Trophoblast cell (in vitro differentiated cells and primary cell): ENCODE data around the gene ITGA8.

Source experiments
- DNase-seq, 2 donors: peaks; one replicate each; pipeline ENCODE4 v3.0.0-alpha.2; 2016
- H2AFZ ChIP-seq: 2 replicates; pipeline ENCODE4 v1.6.1; 2013; ENCODE audit warnings: low read length, moderate library complexity, mild to moderate bottlenecking; ENCODE audit not compliant: insufficient read depth, poor library complexity
- H2AK5ac ChIP-seq: 2 replicates; pipeline ENCODE4 v1.6.1; 2013; ENCODE audit warnings: mild to moderate bottlenecking, low read length
- H2BK120ac ChIP-seq: 2 replicates; pipeline ENCODE4 v1.6.1; 2013; ENCODE audit warnings: low read length, mild to moderate bottlenecking, moderate library complexity; ENCODE audit not compliant: insufficient read depth, poor library complexity
- H2BK12ac ChIP-seq: 2 replicates; pipeline ENCODE4 v1.6.1; 2013; ENCODE audit warnings: mild to moderate bottlenecking, low read length, moderate library complexity
- H2BK5ac ChIP-seq: 2 replicates; pipeline ENCODE4 v1.6.1; 2013; ENCODE audit warnings: low read length, low read depth, moderate library complexity, mild to moderate bottlenecking; ENCODE audit not compliant: poor library complexity
- H3K14ac ChIP-seq: 2 replicates; pipeline ENCODE4 v1.6.1; 2013; ENCODE audit warnings: mild to moderate bottlenecking, low read length
- H3K18ac ChIP-seq: 2 replicates; pipeline ENCODE4 v1.6.1; 2013; ENCODE audit warnings: mild to moderate bottlenecking, low read length
- H3K23ac ChIP-seq: 2 replicates; pipeline ENCODE4 v1.6.1; 2013; ENCODE audit warnings: low read length
- H3K27ac ChIP-seq: 2 replicates; pipeline ENCODE4 v1.5.1; 2013; ENCODE audit warnings: low read depth, mild to moderate bottlenecking, inconsistent platforms, low read length, moderate library complexity
- H3K27me3 ChIP-seq: 2 replicates; pipeline ENCODE4 v1.6.1; 2013; ENCODE audit warnings: inconsistent platforms, mild to moderate bottlenecking, low read length, moderate library complexity; ENCODE audit not compliant: insufficient read depth
- H3K36me3 ChIP-seq, 2 experiments: 1 replicate in 1 of 2; 2 replicates in 1 of 2; pipeline ENCODE4 v1.6.1; 2013; ENCODE audit warnings: low read length in 2 of 2, mild to moderate bottlenecking in 2 of 2, moderate library complexity in 1 of 2; ENCODE audit not compliant: insufficient read depth in 2 of 2, control insufficient read depth in 1 of 2
- H3K4ac ChIP-seq: 2 replicates; pipeline ENCODE4 v1.6.1; 2013; ENCODE audit warnings: low read depth, mild to moderate bottlenecking, low read length, moderate library complexity
- H3K4me1 ChIP-seq, 2 experiments: 1 replicate in 1 of 2; 2 replicates in 1 of 2; pipeline ENCODE4 v1.6.1; 2013; ENCODE audit warnings: low read length in 2 of 2, mild to moderate bottlenecking in 2 of 2, moderate library complexity in 1 of 2; ENCODE audit not compliant: insufficient read depth in 2 of 2, control insufficient read depth in 1 of 2
- H3K4me2 ChIP-seq: 2 replicates; pipeline ENCODE4 v1.6.1; 2013; ENCODE audit warnings: inconsistent platforms, mild to moderate bottlenecking, low read length, moderate library complexity
- H3K4me3 ChIP-seq: 2 replicates; pipeline ENCODE4 v1.5.1; 2013; ENCODE audit warnings: mild to moderate bottlenecking, low read depth, low read length, inconsistent platforms
- H3K79me1 ChIP-seq: one replicate; pipeline ENCODE4 v1.6.1; 2013; ENCODE audit warnings: low read length
- H3K79me2 ChIP-seq: 2 replicates; pipeline ENCODE4 v1.6.1; 2013; ENCODE audit warnings: low read length, mild to moderate bottlenecking; ENCODE audit not compliant: control insufficient read depth, insufficient read depth, poor library complexity
- H3K9ac ChIP-seq: 2 replicates; pipeline ENCODE4 v1.6.1; 2013; ENCODE audit warnings: mild to moderate bottlenecking, low read length
- H3K9me3 ChIP-seq: 2 replicates; pipeline ENCODE4 v1.6.1; 2013; ENCODE audit warnings: low read depth, mild to moderate bottlenecking, control low read depth, inconsistent platforms, low read length; ENCODE audit not compliant: insufficient read depth
- H4K12ac ChIP-seq: 2 replicates; pipeline ENCODE4 v1.6.1; 2013; ENCODE audit warnings: low read depth, mild to moderate bottlenecking, low read length, moderate library complexity
- H4K8ac ChIP-seq: 2 replicates; pipeline ENCODE4 v1.6.1; 2013; ENCODE audit warnings: low read depth, mild to moderate bottlenecking, low read length, moderate library complexity
- H4K91ac ChIP-seq: one replicate; pipeline ENCODE4 v1.6.1; 2013; ENCODE audit warnings: low read depth, mild to moderate bottlenecking, low read length, moderate library complexity
- WGBS: extraction: QIAGEN DNeasy Blood & Tissue Kit; methylation state at CpG from one replicate; pipeline ENCODE4 v1.1.7; 2013; ENCODE audit warnings: missing lambda C conversion rate; ENCODE audit not compliant: insufficient read length, insufficient coverage; ENCODE audit errors: extremely low coverage; 5-methylcytosine and 5-hydroxymethylcytosine counted together

Gene ITGA8

GRCh38 chr10:15550950-15551349, 168.8 kb downstream of the ITGA8 start:
- H2BK5ac ChIP-seq, result no peak overlapping the region
- H3K27ac ChIP-seq, result no peak overlapping the region
- no peak for DNase-seq
- H3K4ac ChIP-seq, result no peak overlapping the region
- H4K12ac ChIP-seq, result no peak overlapping the region
- H3K9ac ChIP-seq, result no peak overlapping the region
- H3K18ac ChIP-seq, result no peak overlapping the region
- no peak overlapping the region for H4K91ac ChIP-seq
- no peak overlapping the region for H2BK120ac ChIP-seq
- H4K8ac ChIP-seq, result no peak overlapping the region
- no peaks in the 10 kb centered on the region for H3K27me3 ChIP-seq
- H2AK5ac ChIP-seq, result no peak overlapping the region
- H2AFZ ChIP-seq, result no peak overlapping the region
- WGBS, result no CpG with 5 or more reads among the region's 3 CpGs
- H3K23ac ChIP-seq, result no peak overlapping the region
- H3K4me3 ChIP-seq, result no peak overlapping the region
- H3K4me2 ChIP-seq, result no peak overlapping the region
- H3K9me3 ChIP-seq, result no peaks in the 10 kb centered on the region
- H3K79me2 ChIP-seq, result no peaks in the 10 kb centered on the region
- no peaks in the 10 kb centered on the region for H3K4me1 ChIP-seq
- H2BK12ac ChIP-seq, result no peak overlapping the region
- no peaks in the 10 kb centered on the region for H3K79me1 ChIP-seq
- H3K36me3 ChIP-seq, result no peaks in the 10 kb centered on the region
- H3K14ac ChIP-seq, result no peak overlapping the region

GRCh38 chr10:15548331-15548730, 171.4 kb downstream of the ITGA8 start:
- H3K14ac ChIP-seq, result no peak overlapping the region
- no peak overlapping the region for H3K4ac ChIP-seq
- peaks cover 3% of the 10 kb centered on the region for H3K9me3 ChIP-seq
- no peak overlapping the region for H2BK120ac ChIP-seq
- H4K91ac ChIP-seq, result no peak overlapping the region
- no peak overlapping the region for H2BK5ac ChIP-seq
- no peak overlapping the region for H3K4me3 ChIP-seq
- H2AFZ ChIP-seq, result no peak overlapping the region
- no peak overlapping the region for H3K9ac ChIP-seq
- H3K79me1 ChIP-seq, result no peaks in the 10 kb centered on the region
- no peak overlapping the region for H4K12ac ChIP-seq
- H3K36me3 ChIP-seq, result no peaks in the 10 kb centered on the region
- H3K4me1 ChIP-seq, result no peaks in the 10 kb centered on the region
- no CpG with 5 or more reads among the region's 8 CpGs for WGBS
- DNase-seq, result no peak
- no peak overlapping the region for H3K4me2 ChIP-seq
- H3K23ac ChIP-seq, result no peak overlapping the region
- no peak overlapping the region for H2AK5ac ChIP-seq
- H3K27ac ChIP-seq, result no peak overlapping the region
- H3K18ac ChIP-seq, result no peak overlapping the region
- no peak overlapping the region for H4K8ac ChIP-seq
- no peaks in the 10 kb centered on the region for H3K27me3 ChIP-seq
- H3K79me2 ChIP-seq, result no peaks in the 10 kb centered on the region
- H2BK12ac ChIP-seq, result no peak overlapping the region

- Histone ChIP-seq H4K8ac (no peak overlapping the region), H3K27me3 (no peaks in the 10 kb centered on the region), H3K27ac (no peak overlapping the region), H3K4me3 (no peak overlapping the region), H3K9ac (no peak overlapping the region), H3K4ac (no peak overlapping the region), H2BK5ac (no peak overlapping the region), H2AK5ac (no peak overlapping the region), H3K23ac (no peak overlapping the region), H4K12ac (no peak overlapping the region), H3K4me2 (no peak overlapping the region), H3K14ac (no peak overlapping the region), H3K79me1 (no peaks in the 10 kb centered on the region), H3K4me1 (no peaks in the 10 kb centered on the region), H2BK120ac (no peak overlapping the region), H3K9me3 (peaks cover 3% of the 10 kb centered on the region), H3K36me3 (no peaks in the 10 kb centered on the region), H3K79me2 (no peaks in the 10 kb centered on the region), H2BK12ac (no peak overlapping the region), H4K91ac (no peak overlapping the region), H3K18ac (no peak overlapping the region), H2AFZ (no peak overlapping the region)
- no peak for DNase-seq
- WGBS, result no CpG with 5 or more reads among the region's 5 CpGs
Measured at GRCh38 chr10:15546606-15547005, 173.1 kb downstream of the ITGA8 start.

GRCh38 chr10:15545884-15546283, 173.8 kb downstream of the ITGA8 start:
- Histone ChIP-seq H3K18ac (no peak overlapping the region), H2AK5ac (no peak overlapping the region)

More at GRCh38 chr10:15545884-15546283, 173.8 kb downstream of the ITGA8 start:
- Histone ChIP-seq H3K36me3 (no peaks in the 10 kb centered on the region), H2BK120ac (no peak overlapping the region), H4K12ac (no peak overlapping the region), H3K27ac (no peak overlapping the region), H2BK12ac (no peak overlapping the region), H3K23ac (no peak overlapping the region), H3K4me3 (no peak overlapping the region), H3K79me1 (no peaks in the 10 kb centered on the region), H3K4me2 (no peak overlapping the region), H3K9ac (no peak overlapping the region), H2AFZ (no peak overlapping the region), H3K14ac (no peak overlapping the region), H2BK5ac (no peak overlapping the region), H3K79me2 (no peaks in the 10 kb centered on the region), H3K27me3 (no peaks in the 10 kb centered on the region), H3K9me3 (peaks cover 3% of the 10 kb centered on the region), H4K8ac (no peak overlapping the region), H3K4ac (no peak overlapping the region), H4K91ac (no peak overlapping the region), H3K4me1 (no peaks in the 10 kb centered on the region)
- DNase-seq, result no peak
- WGBS, result no CpG with 5 or more reads among the region's 4 CpGs
